HPDE6-E6E7 (cell line): Measurements from ENCODE around the gene WFDC11.
"Not testable (repeated sequence)": the region's sequence is repeated elsewhere in the genome, so short reads cannot be mapped to it uniquely, and the experiment has no call there.

Experiments
- DNase-seq: peaks from one replicate; pipeline ENCODE4 v3.0.0; 2011; ENCODE audit warnings: missing footprints; ENCODE audit errors: extremely low spot score

Gene WFDC11

GRCh38 chr20:45670139-45670538 is at the start of gene WFDC11:
Gene WFDC11 (minus strand): TSS chr20:45670239. CDS start chr20:45650600, 19,639 bp downstream.
- no peak for DNase-seq

DNA sequence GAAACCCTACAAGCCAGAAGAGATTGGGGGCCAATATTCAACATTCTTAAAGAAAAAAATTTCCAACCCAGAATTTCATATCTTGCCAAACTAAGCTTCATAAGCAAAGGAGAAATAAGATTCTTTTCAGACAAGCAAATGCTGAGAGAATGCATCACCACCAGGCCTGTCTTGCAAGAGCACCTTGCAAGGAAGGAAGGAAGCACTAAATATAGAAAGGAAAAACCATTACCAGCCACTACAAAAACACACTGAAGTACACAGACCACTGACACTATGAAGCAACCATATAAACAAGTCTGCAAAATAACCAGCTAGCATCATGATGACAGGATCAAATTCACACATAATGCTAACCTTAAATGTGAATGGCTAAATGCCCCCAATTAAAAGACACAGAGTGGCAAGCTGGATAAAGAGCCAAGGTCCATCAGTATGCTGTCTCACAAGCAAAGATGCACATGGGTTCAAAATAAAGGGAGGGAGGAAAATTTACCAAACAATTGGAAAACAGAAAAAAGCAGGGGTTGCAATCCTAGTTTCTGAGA is 46.2 kb upstream of the WFDC11 start:
- DNase-seq, result not testable (repeated sequence)

DNA sequence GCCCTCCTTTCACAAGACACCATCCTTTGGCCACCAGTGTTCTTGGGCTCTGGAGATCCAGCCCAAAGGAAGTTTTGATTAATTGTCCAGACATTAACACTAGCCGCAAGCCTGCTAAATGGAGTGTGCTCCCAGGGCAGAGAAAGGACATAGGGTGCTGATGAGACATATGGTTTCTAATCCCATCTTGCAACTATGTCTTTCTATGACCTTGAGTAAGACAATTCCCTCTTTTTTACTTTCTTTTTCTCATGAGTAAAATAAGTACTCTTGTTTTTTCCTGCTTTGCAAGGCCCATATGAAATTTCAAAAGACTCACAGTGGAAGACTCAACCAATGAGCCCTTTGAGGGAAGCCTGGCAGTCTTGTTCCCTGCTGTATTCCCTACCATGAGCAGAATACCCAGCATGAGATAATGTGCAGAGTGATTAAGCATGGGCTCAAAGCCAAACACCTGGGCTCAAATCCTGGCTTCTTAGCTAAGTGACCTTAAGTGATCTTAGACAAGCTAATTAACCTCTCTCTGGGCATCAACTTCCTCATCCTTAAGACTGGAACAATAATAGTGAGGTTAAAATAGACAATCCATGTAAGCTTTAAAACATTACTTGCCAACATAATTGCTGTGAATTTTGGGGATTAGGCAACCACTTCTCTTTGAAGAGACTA is 35.1 kb upstream of the WFDC11 start, which contains the start of gene WFDC10B:
TSS of gene WFDC10B (minus strand) at position 51 of the 669 bp plus-strand sequence. CDS start 19,027 bp downstream, outside the sequence.
- no peak for DNase-seq

DNA sequence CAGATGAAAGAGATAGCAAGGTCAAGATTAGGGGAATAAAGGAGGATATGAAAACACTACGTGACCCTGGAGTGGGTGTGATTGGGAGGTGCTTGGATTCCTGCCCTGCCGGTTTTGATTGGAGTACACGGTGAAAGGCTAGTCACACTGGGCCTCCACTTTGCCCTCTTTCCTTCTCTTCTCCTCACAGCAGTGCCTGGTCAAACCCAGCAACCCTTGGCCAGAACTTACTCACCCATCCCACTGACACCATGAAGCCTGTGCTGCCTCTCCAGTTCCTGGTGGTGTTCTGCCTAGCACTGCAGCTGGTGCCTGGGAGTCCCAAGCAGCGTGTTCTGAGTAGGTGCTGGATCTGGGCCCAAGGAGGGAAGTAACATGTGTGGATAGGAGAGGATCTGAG is 31.8 kb upstream of the WFDC11 start, which contains the start of gene WFDC13:
TSS of gene WFDC13 (plus strand) at position 166 of the 400 bp plus-strand sequence. CDS start at position 252, 86 bp downstream.
- no peak for DNase-seq

GRCh38 chr20:45701104-45701503 is 31.1 kb upstream of the WFDC11 start:
- DNase-seq, result no peak

- no peak for DNase-seq
These were observed 25.5 kb upstream of the WFDC11 start for GRCh38 chr20:45695496-45695895.

DNA sequence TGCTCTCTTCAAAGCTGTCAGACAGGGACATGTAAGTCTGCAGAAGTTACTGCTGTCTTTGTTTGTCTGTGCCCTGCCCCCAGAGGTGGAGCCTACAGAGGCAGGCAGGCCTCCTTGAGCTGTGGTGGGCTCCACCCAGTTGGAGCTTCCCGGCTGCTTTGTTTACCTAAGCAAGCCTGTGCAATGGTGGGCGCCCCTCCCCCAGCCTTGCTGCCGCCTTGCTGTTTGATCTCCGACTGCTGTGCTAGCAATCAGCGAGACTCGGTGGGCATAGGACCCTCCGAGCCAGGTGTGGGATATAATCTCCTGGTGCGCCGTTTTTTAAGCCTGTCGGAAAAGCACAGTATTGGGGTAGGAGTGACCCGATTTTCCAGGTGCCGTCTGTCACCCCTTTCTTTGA is 23.3 kb upstream of the WFDC11 start:
- not testable (repeated sequence) for DNase-seq

DNA sequence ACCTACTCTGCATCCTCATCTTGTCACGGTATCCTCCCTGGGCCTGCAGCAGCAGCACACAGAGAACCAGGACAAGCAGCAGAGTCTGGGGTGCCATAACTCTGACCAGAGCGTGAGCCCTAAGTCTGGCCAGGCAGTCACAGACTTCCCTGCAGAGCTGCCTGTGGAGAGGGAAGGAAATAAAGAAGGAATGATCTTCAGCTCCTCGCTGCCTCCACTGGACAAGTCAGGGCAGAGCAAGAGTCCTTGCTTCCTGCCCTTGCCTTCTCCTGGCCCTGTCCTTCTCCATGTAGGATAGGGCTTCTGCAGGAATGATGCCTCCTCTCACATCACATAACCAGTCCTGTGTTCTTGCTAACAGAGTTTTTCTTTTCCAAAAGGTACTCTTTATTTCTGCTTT is 15.9 kb upstream of the WFDC11 start:
- peak; percentile 32 for DNase-seq

DNA sequence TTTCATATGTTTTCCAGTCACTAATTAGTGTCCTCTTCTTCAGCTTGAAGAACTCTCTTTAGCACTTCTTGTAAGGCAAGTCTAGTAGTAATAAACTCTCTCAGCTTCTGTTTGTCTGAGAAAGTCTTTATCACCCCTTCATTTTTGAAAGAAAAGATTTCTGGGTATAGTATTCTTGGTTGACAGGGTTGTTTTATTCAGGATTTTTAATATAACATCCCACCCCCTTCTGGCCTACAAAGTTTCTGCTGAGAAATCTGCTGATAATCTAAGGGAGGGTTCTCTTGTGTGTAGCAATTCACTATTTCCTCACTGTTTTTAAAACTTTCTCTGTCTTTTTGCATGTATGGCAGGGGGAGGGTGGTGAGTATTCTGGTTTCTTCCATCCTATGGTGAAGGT is 9.6 kb upstream of the WFDC11 start:
- no peak for DNase-seq

GRCh38 chr20:45672765-45673164 is 2.7 kb upstream of the WFDC11 start:
- no peak for DNase-seq

DNA sequence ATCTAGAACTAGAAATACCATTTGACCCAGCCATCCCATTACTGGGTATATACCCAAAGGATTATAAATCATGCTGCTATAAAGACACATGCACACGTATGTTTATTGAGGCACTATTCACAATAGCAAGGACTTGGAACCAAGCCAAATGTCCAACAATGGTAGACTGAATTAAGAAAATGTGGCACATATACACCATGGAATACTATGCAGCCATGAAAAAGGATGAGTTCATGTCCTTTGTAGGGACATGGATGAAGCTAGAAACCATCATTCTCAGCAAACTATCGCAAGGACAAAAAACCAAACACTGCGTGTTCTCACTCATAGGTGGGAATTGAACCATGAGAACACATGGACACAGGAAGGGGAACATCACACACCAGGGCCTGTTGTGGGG is 13.0 kb downstream of the WFDC11 start:
- DNase-seq, result not testable (repeated sequence)

- DNase-seq, result not testable (repeated sequence)
These were observed 18.3 kb downstream of the WFDC11 start for GRCh38 chr20:45651726-45652125.

DNA sequence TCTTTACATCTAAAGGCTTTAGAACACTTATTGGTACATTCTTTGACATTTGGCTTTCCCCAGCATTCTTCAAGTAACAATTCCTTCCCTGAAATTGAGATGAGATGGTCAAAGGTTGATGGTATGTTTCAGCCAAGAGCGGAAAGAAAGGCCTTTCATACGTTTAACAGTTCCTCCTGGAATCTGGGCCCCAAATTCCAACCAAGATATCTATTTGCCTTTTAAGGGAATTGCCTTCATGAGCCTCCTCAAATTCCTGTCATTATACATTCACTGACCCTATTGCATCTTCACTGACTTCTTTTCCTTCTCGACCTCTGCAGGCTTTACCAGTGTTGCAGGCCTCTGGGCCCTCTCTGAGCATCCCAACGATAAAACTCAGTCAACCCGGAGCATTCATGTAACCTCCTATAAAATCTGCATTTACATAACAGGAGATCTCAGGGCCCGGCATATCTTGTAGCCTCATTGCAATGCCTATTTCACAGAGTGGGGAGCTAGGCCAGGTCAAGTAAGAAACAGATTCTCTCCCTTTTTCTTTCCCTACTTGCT is 20.7 kb downstream of the WFDC11 start:
- DNase-seq, result no peak

DNA sequence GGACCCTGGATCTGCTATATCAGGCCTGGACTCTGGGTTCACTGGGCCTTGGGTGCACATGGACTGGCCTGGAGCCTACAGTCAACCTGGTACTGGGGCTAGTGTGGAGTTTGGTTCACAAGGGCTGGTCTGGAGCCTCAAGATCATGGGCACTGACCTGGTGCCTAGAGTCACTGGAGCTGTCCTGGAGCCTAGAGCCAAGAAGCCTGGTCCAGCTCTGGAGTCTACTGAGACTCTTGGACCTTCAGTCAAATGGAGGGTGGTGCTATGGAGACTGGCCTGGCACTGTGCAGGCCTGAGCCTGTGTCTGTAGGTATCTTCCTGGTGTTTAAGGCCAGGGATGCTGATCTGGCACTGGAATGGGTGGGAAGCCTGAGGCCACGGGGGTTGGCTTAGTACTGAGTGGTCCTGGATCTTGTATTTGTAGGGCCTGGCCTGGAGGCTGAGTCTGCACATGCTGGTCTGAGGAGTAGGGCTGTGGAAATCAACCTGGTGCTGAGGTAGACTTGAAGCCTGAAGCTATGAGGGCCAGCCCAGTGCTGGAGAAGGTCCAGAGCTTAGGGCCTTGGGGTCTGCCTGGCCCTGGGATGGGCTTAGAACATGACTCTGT is 22.5 kb downstream of the WFDC11 start:
- DNase-seq, result no peak

GRCh38 chr20:45646875-45647274 is 23.2 kb downstream of the WFDC11 start:
- no peak for DNase-seq

DNA sequence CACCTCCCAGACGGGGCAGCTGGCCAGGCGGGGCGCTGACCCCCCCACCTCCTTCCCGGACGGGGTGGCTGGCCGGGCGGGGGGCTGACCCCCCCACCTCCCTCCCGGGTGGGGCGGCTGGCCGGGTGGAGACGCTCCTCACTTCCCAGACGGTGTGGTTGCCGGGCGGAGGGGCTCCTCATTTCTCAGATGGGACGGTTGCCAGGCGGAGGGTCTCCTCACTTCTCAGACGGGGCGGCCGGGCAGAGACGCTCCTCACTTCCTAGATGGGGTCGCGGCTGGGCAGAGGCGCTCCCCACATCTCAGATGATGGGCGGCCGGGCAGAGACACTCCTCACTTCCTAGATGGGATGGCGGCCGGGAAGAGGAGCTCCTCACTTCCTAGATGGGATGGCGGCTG is 24.2 kb downstream of the WFDC11 start:
- not testable (repeated sequence) for DNase-seq

GRCh38 chr20:45641076-45641475 is 29.0 kb downstream of the WFDC11 start:
- DNase-seq, result not testable (repeated sequence)

DNA sequence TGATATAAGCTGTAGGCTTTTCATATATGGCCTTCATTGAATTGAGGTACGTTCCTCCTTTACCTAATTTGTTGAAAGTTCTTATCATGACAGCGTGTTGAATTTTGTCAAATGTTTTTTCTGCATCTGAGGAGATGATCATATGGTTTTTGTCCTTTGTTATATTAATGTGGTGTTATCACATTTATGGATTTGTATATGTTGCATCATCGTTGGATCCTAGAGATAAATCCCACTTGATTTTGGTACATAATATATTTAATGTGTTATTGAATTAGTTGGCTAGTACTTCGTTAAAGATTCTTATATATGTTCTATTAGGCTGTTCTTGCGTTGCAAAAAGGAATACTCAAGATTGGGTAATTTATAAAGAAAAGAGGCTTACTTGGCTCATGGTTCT is 30.4 kb downstream of the WFDC11 start:
- no peak for DNase-seq

- DNase-seq, result no peak
These were observed 33.5 kb downstream of the WFDC11 start for GRCh38 chr20:45636513-45636912.

GRCh38 chr20:45631184-45631583 is 38.9 kb downstream of the WFDC11 start, which contains the start of gene WFDC9:
Gene WFDC9 (minus strand): TSS chr20:45631284. CDS start chr20:45610181, 21,103 bp downstream.
- no peak for DNase-seq

- no peak for DNase-seq
These were observed 39.7 kb downstream of the WFDC11 start for GRCh38 chr20:45630371-45630770.

- DNase-seq, result peak; percentile 86
These were observed 40.4 kb downstream of the WFDC11 start, which contains the start of gene WFDC10A for GRCh38 chr20:45629496-45630100. Gene WFDC10A (plus strand): TSS chr20:45629739. CDS start chr20:45629814, 75 bp downstream.
